Mesothelial cell of epicardium (in vitro differentiated cells): ENCODE data around the gene AOPEP. TPM values are rescaled to one million over a fixed set of nuclear protein-coding genes. Genes with fewer than 3 reads are reported as not detected.

Experiments used
- DNase-seq, 2 experiments: peaks; one replicate each; pipeline ENCODE4 v3.0.0; 2021; ENCODE audit warnings: low spot score in 2 of 2; ENCODE audit not compliant: unreplicated experiment in 2 of 2
- H3K27ac Mint-ChIP-seq: 2 replicates; pipeline ENCODE4 v1.8.0; 2021; ENCODE audit warnings: mixed read lengths
- H3K27me3 Mint-ChIP-seq: 2 replicates; pipeline ENCODE4 v1.8.0; 2021; ENCODE audit warnings: low read depth, mixed read lengths
- H3K36me3 Mint-ChIP-seq: 2 replicates; pipeline ENCODE4 v1.8.0; 2021; ENCODE audit warnings: mixed read lengths
- H3K4me1 Mint-ChIP-seq: 2 replicates; pipeline ENCODE4 v1.8.0; 2021; ENCODE audit warnings: mixed read lengths
- H3K4me3 Mint-ChIP-seq: 2 replicates; pipeline ENCODE4 v1.8.0; 2021; ENCODE audit warnings: mild to moderate bottlenecking, moderate library complexity, mixed read lengths
- H3K9me3 Mint-ChIP-seq: 2 replicates; pipeline ENCODE4 v1.8.0; 2021; ENCODE audit warnings: mixed read lengths
- CTCF ChIP-seq: fragments of 200-600 bp; sonication (generic); IDR thresholded peaks from one replicate; pipeline ENCODE4 v1.5.0; 2021; ENCODE audit warnings: antibody characterized with exemption; ENCODE audit not compliant: unreplicated experiment
- total RNA-seq: library from RNA; stranded (reverse); gene quantifications from 3 replicates; pipeline ENCODE4 v1.2.1, GENCODE V29; 2021

AOPEP gene
- total RNA-seq, 1 donor from 2014 or later = 63.0 TPM

DNA sequence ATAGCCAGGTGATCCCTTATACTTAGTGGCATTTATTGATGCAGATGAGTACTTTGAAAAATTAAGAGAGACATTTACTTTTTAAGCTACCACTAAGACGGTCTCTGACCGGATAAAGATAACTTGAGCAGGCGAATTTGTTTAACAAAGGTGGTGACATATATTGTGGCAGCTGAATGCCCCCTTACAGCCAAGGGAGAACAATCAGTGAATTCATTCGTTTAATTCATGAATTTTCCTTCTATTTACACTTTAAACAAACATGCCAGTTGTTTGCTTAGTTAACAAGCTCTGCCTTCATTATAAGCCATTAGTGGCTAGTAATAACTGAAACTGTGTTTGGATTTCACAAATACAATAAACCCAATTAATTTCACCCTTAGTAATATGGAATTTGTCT, 187.1 kb downstream of the AOPEP start:
- peaks cover 79% of the 10 kb centered on the region for H3K4me1 Mint-ChIP-seq
- H3K36me3 Mint-ChIP-seq = no peaks in the 10 kb centered on the region
- H3K27me3 Mint-ChIP-seq = no peaks in the 10 kb centered on the region
- H3K9me3 Mint-ChIP-seq = no peaks in the 10 kb centered on the region
- DNase-seq = no peak
- TF ChIP-seq CTCF = no peak
- H3K27ac Mint-ChIP-seq = peak overlapping the region; percentile 91
- no peak overlapping the region for H3K4me3 Mint-ChIP-seq

GRCh38 chr9:94915476-94916450, 189.3 kb downstream of the AOPEP start:
- Mint-ChIP-seq H3K27ac (peak overlapping the region; percentile 91), H3K4me3 (no peak overlapping the region), H3K9me3 (no peaks in the 10 kb centered on the region), H3K36me3 (no peaks in the 10 kb centered on the region), H3K27me3 (no peaks in the 10 kb centered on the region), H3K4me1 (peaks cover 84% of the 10 kb centered on the region)
- DNase-seq = peak in 1 of 2 experiments; percentile 28
- no peak for TF ChIP-seq CTCF

DNA sequence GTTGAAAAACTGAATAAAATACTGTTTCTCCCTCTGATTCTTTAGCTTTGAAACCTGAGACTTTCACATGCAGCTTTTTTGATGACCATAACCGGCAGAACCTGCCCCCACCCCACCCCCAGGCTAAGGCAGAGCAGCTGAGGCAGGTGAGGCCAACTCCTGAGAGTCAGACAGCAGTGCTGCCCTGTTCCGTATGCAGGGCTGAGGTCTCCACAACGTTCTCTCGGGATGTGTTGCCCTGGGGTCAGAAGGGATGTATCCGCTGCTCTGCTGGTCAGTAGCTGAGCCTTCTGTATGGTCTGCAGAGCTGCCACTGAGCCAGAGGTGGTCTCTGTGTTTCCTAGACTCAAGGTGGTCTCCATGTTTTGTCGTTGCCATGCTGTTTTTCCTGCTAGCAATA, 190.5 kb downstream of the AOPEP start:
- no peak for DNase-seq
- H3K4me3 Mint-ChIP-seq = no peak overlapping the region
- TF ChIP-seq CTCF = no peak
- H3K4me1 Mint-ChIP-seq = peaks cover 87% of the 10 kb centered on the region
- no peaks in the 10 kb centered on the region for H3K36me3 Mint-ChIP-seq
- H3K9me3 Mint-ChIP-seq = no peaks in the 10 kb centered on the region
- no peaks in the 10 kb centered on the region for H3K27me3 Mint-ChIP-seq
- peak overlapping the region; percentile 76 for H3K27ac Mint-ChIP-seq

GRCh38 chr9:94918038-94918753, 191.7 kb downstream of the AOPEP start:
- no peak for TF ChIP-seq CTCF
- no peaks in the 10 kb centered on the region for H3K36me3 Mint-ChIP-seq
- no peak overlapping the region for H3K4me3 Mint-ChIP-seq
- peaks cover 87% of the 10 kb centered on the region for H3K4me1 Mint-ChIP-seq
- DNase-seq = peak in 1 of 2 experiments; percentile 20
- H3K27me3 Mint-ChIP-seq = no peaks in the 10 kb centered on the region
- no peak overlapping the region for H3K27ac Mint-ChIP-seq
- no peaks in the 10 kb centered on the region for H3K9me3 Mint-ChIP-seq

DNA sequence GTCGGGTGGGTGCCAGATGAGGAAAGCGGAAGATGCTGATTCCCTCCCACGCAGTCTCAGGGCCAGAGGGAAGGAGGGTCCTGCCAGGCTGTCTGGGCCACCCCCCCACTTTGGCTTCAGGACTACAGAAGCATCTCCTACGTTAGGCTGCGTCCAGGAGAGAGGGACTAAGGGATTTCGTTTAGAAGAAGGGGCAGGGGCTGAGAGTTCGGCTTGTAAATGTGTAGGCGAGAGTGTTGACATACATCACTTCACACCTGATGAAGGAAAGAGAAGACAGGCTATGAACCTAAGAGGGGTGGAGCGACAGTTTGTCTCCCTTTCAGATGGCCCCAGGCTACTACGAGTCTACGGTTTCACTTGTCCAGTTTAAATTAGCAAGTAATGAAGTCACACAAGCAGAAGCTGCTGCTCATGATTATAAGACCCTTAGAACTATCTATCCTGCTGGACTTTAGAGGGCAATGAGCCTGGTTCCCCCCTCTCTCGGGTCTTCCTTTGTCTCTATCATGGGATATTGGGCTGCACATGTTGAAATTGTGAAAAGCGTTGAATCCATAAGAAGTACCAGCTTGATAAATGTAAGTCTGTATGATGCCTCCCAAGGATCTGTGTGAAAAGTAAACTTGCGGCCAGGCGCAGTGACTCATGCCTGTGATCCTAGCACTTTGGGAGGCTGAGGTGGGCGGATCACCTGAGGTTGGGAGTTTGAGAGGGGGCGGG, 193.0 kb downstream of the AOPEP start:
- DNase-seq = peak in 1 of 2 experiments; percentile 41
- no peak for TF ChIP-seq CTCF
- peak overlapping the region; percentile 94 for H3K27ac Mint-ChIP-seq
- H3K36me3 Mint-ChIP-seq = no peaks in the 10 kb centered on the region
- peak overlapping the region; percentile 2 for H3K4me3 Mint-ChIP-seq
- H3K4me1 Mint-ChIP-seq = peaks cover 89% of the 10 kb centered on the region
- H3K27me3 Mint-ChIP-seq = no peaks in the 10 kb centered on the region
- no peaks in the 10 kb centered on the region for H3K9me3 Mint-ChIP-seq
